CD14-positive monocyte (primary cell): ENCODE measurements around the gene PRICKLE1. TPM values are rescaled to one million over a fixed set of nuclear protein-coding genes. Genes with fewer than 3 reads are reported as not detected.

Experiments
- DNase-seq, 3 donors: peaks; one replicate each; pipeline ENCODE4 v3.0.0-alpha.2; 2011 to 2022
- H2AFZ ChIP-seq: 2 replicates; pipeline ENCODE4 v1.6.0; 2012; ENCODE audit warnings: mild to moderate bottlenecking, low read depth, low read length, inconsistent platforms; ENCODE audit not compliant: insufficient read depth, poor library complexity, severe bottlenecking
- H3K27ac ChIP-seq, 2 donors: 1 replicate in 1 of 2; 2 replicates in 1 of 2; pipeline ENCODE4 v1.5.1; 2012 to 2013; ENCODE audit warnings: low read length in 2 of 2, control low read depth in 1 of 2, inconsistent platforms in 1 of 2, low read depth in 1 of 2, mild to moderate bottlenecking in 1 of 2
- H3K27me3 ChIP-seq, 2 donors: one replicate each; pipeline versions ENCODE4 v1.6.0 to v1.6.1; 2011 to 2013; ENCODE audit warnings: low read length in 2 of 2; ENCODE audit not compliant: control insufficient read depth in 2 of 2, insufficient read depth in 2 of 2
- H3K36me3 ChIP-seq, 2 donors: replicated peaks in 1 of 2; 1 replicate in 1 of 2; 2 replicates in 1 of 2; pipeline versions ENCODE4 v1.5.1 to v1.6.1; 2012 to 2013; ENCODE audit warnings: low read length in 2 of 2, control low read depth in 1 of 2, inconsistent platforms in 1 of 2, mild to moderate bottlenecking in 1 of 2; ENCODE audit not compliant: insufficient read depth in 2 of 2, control insufficient read depth in 1 of 2
- H3K4me1 ChIP-seq, 2 donors: 1 replicate in 1 of 2; 2 replicates in 1 of 2; pipeline versions ENCODE4 v1.5.1 to v1.6.1; 2012 to 2013; ENCODE audit warnings: low read length in 2 of 2, control low read depth in 1 of 2, inconsistent platforms in 1 of 2, mild to moderate bottlenecking in 1 of 2, moderate library complexity in 1 of 2; ENCODE audit not compliant: insufficient read depth in 2 of 2, control insufficient read depth in 1 of 2
- H3K4me2 ChIP-seq: replicated peaks from 2 replicates; pipeline ENCODE3; 2012; ENCODE audit warnings: low read length, moderate library complexity, mild to moderate bottlenecking; ENCODE audit not compliant: poor library complexity, severe bottlenecking; ENCODE audit errors: extremely low read depth
- H3K4me3 ChIP-seq, 3 experiments: fragments of 200-600 bp in 1 of 3; sonication (generic) in 1 of 3; replicated peaks in 1 of 3; 1 replicate in 2 of 3; 2 replicates in 1 of 3; pipeline ENCODE4 v1.5.1; 2011 to 2013; ENCODE audit warnings: low read length in 3 of 3, mild to moderate bottlenecking in 3 of 3, control low read depth in 2 of 3, low read depth in 2 of 3, inconsistent platforms in 1 of 3, moderate library complexity in 1 of 3
- H3K79me2 ChIP-seq: 2 replicates; pipeline ENCODE4 v1.6.0; 2012; ENCODE audit warnings: mild to moderate bottlenecking, control low read depth, inconsistent platforms, low read length, moderate library complexity; ENCODE audit not compliant: insufficient read depth
- H3K9ac ChIP-seq: 2 replicates; pipeline ENCODE4 v1.6.0; 2017; ENCODE audit warnings: low read length, mild to moderate bottlenecking; ENCODE audit not compliant: insufficient read depth, poor library complexity, severe bottlenecking
- H3K9me3 ChIP-seq, 2 donors: replicated peaks in 1 of 2; 1 replicate in 1 of 2; 2 replicates in 1 of 2; pipeline versions ENCODE4 v1.5.1 to v1.6.1; 2012 to 2013; ENCODE audit warnings: low read length in 2 of 2, control low read depth in 1 of 2; ENCODE audit not compliant: control insufficient read depth in 1 of 2, insufficient read depth in 1 of 2
- H4K20me1 ChIP-seq: 2 replicates; pipeline ENCODE4 v1.6.0; 2012; ENCODE audit warnings: mild to moderate bottlenecking, low read length, control low read depth, moderate library complexity; ENCODE audit not compliant: insufficient read depth
- H3K27ac Mint-ChIP-seq, 7 donors: one replicate each; pipeline ENCODE4 v1.8.0; 2020; ENCODE audit warnings: mild to moderate bottlenecking in 7 of 7, mixed read lengths in 7 of 7, moderate library complexity in 6 of 7, inconsistent platforms in 2 of 7
- H3K27me3 Mint-ChIP-seq, 3 donors: one replicate each; pipeline ENCODE4 v1.8.0; 2021 to 2022; ENCODE audit warnings: low read depth in 3 of 3, mild to moderate bottlenecking in 3 of 3, mixed read lengths in 3 of 3, moderate library complexity in 3 of 3, inconsistent platforms in 1 of 3
- H3K36me3 Mint-ChIP-seq, 2 donors: one replicate each; pipeline ENCODE4 v1.8.0; 2020; ENCODE audit warnings: mixed read lengths in 2 of 2, inconsistent platforms in 1 of 2, mild to moderate bottlenecking in 1 of 2
- H3K4me1 Mint-ChIP-seq: one replicate; pipeline ENCODE4 v1.8.0; 2020; ENCODE audit warnings: mild to moderate bottlenecking, mixed read lengths
- H3K4me3 Mint-ChIP-seq, 2 donors: one replicate each; pipeline ENCODE4 v1.8.0; 2020; ENCODE audit warnings: mild to moderate bottlenecking in 2 of 2, mixed read lengths in 2 of 2, moderate library complexity in 1 of 2
- H3K9me3 Mint-ChIP-seq, 7 donors: one replicate each; pipeline ENCODE4 v1.8.0; 2020 to 2022; ENCODE audit warnings: mixed read lengths in 7 of 7, mild to moderate bottlenecking in 6 of 7, moderate library complexity in 6 of 7, inconsistent platforms in 2 of 7
- WGBS: methylation state at CpG from one replicate; pipeline ENCODE4 v1.1.5; 2013; ENCODE audit warnings: missing lambda C conversion rate; ENCODE audit not compliant: insufficient coverage; 5-methylcytosine and 5-hydroxymethylcytosine counted together
- intact Hi-C, 2 donors: fragments of 100-400 bp; cut with micrococcal nuclease; formaldehyde crosslinking; loops; one replicate each; pipeline versions ENCODE4 v1.15.0 to v1.15.1; 2023
- polyA plus RNA-seq, 3 donors: library from polyadenylated mRNA; depleted of rRNA in 1 of 3; unstranded in 2 of 3; stranded (reverse) in 1 of 3; fragments of 300-500 nt in 2 of 3; fragments of >200 nt in 1 of 3; fragmentation: Illumina TruSeq in 2 of 3; gene quantifications; 1 replicate in 2 of 3; 2 replicates in 1 of 3; pipeline ENCODE4 v1.2.3, GENCODE V29; 2012 to 2021
- TF ChIP-seq, protein P1 (sequence below): fragments of 200-600 bp; IDR thresholded peaks from one replicate; pipeline ENCODE4 v1.8.0; 2022; ENCODE audit warnings: antibody characterized with exemption, mild to moderate bottlenecking

The PRICKLE1 gene
- polyA plus RNA-seq, 3 donors, result 1.3 to 5.1 (median 2.6) TPM

DNA sequence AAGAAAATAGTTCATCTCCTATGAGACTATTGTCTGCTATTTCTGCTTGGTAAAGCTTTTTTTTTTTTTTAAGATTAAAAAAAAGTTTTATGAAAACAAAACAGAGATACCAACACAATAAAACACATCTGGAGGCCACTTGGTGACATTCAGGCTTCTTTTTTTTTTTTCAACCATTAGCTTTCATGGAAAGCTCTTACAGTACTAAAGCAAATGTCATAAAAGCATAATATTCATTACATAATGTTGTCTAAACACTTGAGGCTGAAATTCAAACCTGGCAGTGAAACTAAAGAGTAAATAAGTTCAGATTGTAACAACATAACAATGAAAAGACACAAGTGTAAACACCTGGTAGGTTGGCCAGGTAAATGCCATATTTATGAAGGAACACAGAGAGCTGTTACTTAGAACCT lies 14.7 kb downstream of the PRICKLE1 start:
- Histone ChIP-seq H3K9ac (no peak overlapping the region), H3K9me3 (no peaks in the 10 kb centered on the region), H3K4me2 (no peak overlapping the region), H4K20me1 (no peaks in the 10 kb centered on the region), H3K27me3 (no peaks in the 10 kb centered on the region), H3K4me1 (no peaks in the 10 kb centered on the region), H3K79me2 (no peaks in the 10 kb centered on the region), H3K27ac (no peak overlapping the region), H2AFZ (no peak overlapping the region), H3K4me3 (no peak overlapping the region), H3K36me3 (no peaks in the 10 kb centered on the region)
- H3K36me3 Mint-ChIP-seq, result no peaks in the 10 kb centered on the region
- no peak for DNase-seq
- H3K27ac Mint-ChIP-seq, result no peak overlapping the region
- no peak overlapping the region for H3K4me3 Mint-ChIP-seq
- peaks cover 1 to 3% (median 3%) of the 10 kb centered on the region in 3 donors for H3K27me3 Mint-ChIP-seq
- intact Hi-C loops, result no loop called here
- no peaks in the 10 kb centered on the region for H3K4me1 Mint-ChIP-seq
- TF ChIP-seq, protein P1, sequence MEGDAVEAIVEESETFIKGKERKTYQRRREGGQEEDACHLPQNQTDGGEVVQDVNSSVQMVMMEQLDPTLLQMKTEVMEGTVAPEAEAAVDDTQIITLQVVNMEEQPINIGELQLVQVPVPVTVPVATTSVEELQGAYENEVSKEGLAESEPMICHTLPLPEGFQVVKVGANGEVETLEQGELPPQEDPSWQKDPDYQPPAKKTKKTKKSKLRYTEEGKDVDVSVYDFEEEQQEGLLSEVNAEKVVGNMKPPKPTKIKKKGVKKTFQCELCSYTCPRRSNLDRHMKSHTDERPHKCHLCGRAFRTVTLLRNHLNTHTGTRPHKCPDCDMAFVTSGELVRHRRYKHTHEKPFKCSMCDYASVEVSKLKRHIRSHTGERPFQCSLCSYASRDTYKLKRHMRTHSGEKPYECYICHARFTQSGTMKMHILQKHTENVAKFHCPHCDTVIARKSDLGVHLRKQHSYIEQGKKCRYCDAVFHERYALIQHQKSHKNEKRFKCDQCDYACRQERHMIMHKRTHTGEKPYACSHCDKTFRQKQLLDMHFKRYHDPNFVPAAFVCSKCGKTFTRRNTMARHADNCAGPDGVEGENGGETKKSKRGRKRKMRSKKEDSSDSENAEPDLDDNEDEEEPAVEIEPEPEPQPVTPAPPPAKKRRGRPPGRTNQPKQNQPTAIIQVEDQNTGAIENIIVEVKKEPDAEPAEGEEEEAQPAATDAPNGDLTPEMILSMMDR, result no peak
- no peaks in the 10 kb centered on the region for H3K9me3 Mint-ChIP-seq

DNA sequence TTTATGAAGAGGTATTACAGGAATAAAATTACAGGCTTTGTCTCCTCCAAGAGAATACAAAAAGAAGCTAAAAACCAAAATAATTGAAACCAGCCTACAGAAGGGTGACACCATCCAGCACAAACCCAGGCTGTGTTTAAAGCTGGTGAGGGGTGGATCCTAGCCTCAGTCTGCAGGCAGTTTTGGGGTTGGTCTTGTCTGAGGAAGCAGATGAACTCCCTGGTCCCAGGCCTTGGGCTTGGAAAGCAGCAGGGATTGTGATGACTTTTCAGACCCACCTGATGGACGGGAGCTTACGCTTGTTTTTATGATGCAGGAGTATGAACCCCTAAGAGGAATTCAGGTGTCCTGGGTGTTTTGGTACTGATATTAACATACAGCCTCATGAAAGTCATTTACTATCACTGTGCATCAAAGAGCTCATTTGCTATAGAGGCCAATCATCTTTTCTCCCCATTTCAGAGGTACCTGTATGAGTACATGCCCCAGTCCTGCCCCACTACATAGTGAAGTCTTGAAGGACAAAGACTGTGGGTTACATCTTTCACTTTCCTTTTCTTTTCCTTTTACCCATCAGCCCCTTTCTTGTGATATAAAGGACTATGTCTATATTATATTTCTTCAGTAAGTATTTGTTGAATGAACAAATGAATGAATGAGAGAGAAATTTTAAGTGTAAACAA lies 18.1 kb downstream of the PRICKLE1 start:
- Histone ChIP-seq H3K4me1 (no peaks in the 10 kb centered on the region), H3K36me3 (no peaks in the 10 kb centered on the region), H3K27ac (no peak overlapping the region), H3K4me2 (no peak overlapping the region), H3K27me3 (no peaks in the 10 kb centered on the region), H3K9ac (no peak overlapping the region), H2AFZ (no peak overlapping the region), H3K9me3 (no peaks in the 10 kb centered on the region), H3K4me3 (no peak overlapping the region), H4K20me1 (no peaks in the 10 kb centered on the region), H3K79me2 (no peaks in the 10 kb centered on the region)
- TF ChIP-seq, protein P1, result no peak
- no peaks in the 10 kb centered on the region for H3K36me3 Mint-ChIP-seq
- no CpG with 5 or more reads among the region's 2 CpGs for WGBS
- peaks cover 3% of the 10 kb centered on the region for H3K4me1 Mint-ChIP-seq
- H3K4me3 Mint-ChIP-seq, result no peak overlapping the region
- no peaks in the 10 kb centered on the region for H3K9me3 Mint-ChIP-seq
- no peak overlapping the region for H3K27ac Mint-ChIP-seq
- no peak for DNase-seq
- peaks cover 1 to 4% (median 2%) of the 10 kb centered on the region in 3 donors for H3K27me3 Mint-ChIP-seq
- intact Hi-C loops, result no loop called here
